AG09319 (cell line): ENCODE measurements around the gene CPT1A.
"Not testable (repeated sequence)": the region's sequence is repeated elsewhere in the genome, so short reads cannot be mapped to it uniquely, and the experiment has no call there.

Experiments used
- DNase-seq: peaks from one replicate; pipeline ENCODE4 v3.0.0-alpha.2; 2010; ENCODE audit warnings: low read depth; ENCODE audit errors: extremely low read depth
- CTCF ChIP-seq: IDR thresholded peaks from 2 replicates; pipeline ENCODE4 v1.5.1; 2011; ENCODE audit warnings: low read depth, mild to moderate bottlenecking, inconsistent platforms, low read length, moderate library complexity

The CPT1A gene

GRCh38 chr11:68862421-68862820, 20.7 kb upstream of the CPT1A start:
- TF ChIP-seq CTCF: no peak
- DNase-seq: no peak

GRCh38 chr11:68859123-68859522, 17.4 kb upstream of the CPT1A start:
- DNase-seq: no peak
- no peak for TF ChIP-seq CTCF

- no peak for TF ChIP-seq CTCF
- no peak for DNase-seq
Measured at GRCh38 chr11:68857037-68857586, 15.4 kb upstream of the CPT1A start.

- DNase-seq: not testable (repeated sequence)
Measured at GRCh38 chr11:68856425-68857030, 14.8 kb upstream of the CPT1A start.

GRCh38 chr11:68855205-68855981, 13.7 kb upstream of the CPT1A start:
- no peak for DNase-seq
- no peak for TF ChIP-seq CTCF

- no peak for DNase-seq
- TF ChIP-seq CTCF: no peak
Measured at GRCh38 chr11:68854273-68854958, 12.7 kb upstream of the CPT1A start.

- TF ChIP-seq CTCF: no peak
- DNase-seq: no peak
Measured at GRCh38 chr11:68852628-68853027, 10.9 kb upstream of the CPT1A start.
